ENCODE results near the gene HLA-E.

DNA sequence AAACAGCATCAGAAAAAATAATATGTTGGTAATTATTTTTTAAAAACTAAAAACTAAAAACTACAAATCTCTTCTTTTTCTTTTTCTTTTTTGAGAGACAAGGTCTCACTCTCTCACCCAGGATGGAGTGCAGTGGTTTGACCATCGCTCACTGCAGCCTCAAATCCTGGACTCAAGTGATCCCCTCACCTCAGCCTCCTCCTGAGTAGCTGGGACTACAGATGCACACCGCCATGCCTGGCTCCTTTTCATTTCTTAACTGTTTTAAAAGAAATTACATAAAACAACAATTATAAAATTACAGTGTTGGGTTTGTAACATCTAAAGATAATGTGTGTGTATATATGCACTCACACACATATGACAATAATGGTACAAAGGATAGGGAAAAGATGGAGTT, 24.1 kb downstream of the HLA-E start:
- TF ChIP-seq CTCF (conservative IDR thresholded peaks at IDR 0.05 in 1 of 2, IDR thresholded peaks at IDR 0.05 in 1 of 2; ENCODE audit: low read depth in 1 of 2, low read length in 2 of 2): no peak
- no peak for TF ChIP-seq EZH2 (IDR thresholded peaks at IDR 0.05; ENCODE audit: low read length, missing control alignments)

All from fibroblast of lung (primary cell).